ENCODE data around the gene KRT8.
"Not testable (repeated sequence)": the region's sequence is repeated elsewhere in the genome, so short reads cannot be mapped to it uniquely, and the experiment has no call there.

Gene KRT8

DNA sequence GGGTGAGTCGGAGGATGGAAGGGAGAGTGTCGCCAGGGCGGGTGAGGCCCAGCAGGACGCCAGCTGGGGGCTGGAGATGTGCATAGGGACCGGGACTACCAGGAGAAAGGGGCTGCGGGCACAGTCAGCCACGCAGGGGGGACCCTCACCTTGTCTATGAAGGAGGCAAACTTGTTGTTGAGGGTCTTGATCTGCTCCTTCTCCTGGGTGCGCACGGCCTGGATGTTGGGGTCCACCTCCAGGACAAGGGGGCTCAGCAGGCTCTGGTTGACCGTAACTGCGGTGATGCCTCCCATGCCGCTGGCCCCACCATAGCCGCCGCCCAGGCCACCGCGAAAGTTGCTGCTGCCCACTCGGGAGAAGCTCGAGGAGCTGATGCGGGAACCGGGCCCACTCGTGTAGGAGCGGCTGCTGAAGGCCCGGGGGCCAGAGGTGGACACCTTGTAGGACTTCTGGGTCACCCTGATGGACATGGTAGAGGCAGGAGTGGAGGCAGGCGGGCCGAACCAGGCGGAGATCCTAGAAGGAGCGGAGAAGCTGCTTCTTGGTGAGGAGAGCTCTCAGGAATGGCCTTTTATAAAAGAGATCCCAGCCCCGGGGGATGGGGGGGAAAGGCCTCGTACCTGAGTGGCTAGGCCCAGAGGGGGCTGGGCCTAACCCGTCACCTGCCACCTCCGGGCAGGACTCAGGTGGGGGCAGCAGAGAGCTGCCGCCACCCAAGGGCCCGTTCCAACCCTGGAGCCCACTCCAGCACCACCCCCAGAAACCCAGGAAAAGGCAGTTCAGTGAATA lies at the start of gene KRT8:
KRT8 (minus strand) TSS at position 568 of the 792 bp plus-strand sequence; CDS start at position 473, 95 bp downstream.
- not testable (repeated sequence) for DNase-seq

DNA sequence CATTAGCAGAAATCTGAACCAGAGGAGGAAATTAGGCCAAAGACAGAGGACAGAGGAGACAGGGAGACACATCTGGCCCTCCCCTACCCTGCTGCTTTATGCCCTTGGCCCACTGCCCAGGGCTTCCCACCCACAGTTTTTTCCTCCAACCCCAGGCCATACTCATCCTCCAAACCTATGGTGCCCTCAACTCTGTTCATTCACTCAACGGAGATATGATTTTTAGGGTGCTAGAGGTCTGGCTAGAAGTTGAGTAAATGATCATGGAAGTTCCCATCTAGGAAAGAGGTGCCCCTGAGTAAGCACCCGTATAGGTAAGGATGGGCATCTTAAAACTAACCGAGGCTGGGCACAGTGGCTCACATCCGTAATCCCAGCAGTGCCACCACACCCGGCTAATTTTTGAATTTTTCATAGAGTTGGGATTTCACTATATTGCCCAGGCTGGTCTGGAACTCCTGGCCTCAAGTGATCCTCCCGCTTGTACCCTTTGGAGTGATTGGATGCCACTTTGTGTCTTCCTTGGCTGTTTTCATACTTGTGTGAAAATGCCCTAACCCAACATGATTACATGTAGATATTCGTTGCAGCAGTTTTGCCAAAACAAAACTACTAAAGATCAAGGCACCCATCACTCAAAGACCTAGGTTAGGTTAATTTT lies 48.4 kb upstream of the KRT8 start:
- DNase-seq, result no peak

DNA sequence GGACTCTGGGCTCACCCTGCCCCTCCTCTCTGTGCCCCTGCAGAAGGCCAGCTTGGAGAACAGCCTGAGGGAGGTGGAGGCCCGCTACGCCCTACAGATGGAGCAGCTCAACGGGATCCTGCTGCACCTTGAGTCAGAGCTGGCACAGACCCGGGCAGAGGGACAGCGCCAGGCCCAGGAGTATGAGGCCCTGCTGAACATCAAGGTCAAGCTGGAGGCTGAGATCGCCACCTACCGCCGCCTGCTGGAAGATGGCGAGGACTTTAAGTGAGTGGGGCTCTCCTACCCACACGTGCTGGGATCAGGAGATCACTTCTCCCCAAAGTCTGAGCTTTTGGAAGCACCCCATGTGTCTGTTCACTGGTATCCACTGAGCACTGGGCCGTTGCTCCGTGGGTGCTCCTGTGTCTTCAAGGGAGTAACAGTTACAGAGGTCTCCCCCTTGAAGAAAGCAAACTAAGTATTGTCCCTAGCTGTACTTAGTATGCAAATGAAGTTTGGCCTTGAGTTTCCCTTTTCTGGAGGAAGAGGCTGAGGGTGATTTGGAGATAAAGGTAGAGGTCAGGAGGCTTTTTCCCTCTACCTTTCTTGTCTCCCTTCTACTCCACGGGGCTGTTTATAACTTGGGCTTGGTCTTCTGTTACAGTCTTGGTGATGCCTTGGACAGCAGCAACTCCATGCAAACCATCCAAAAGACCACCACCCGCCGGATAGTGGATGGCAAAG lies 47.4 kb upstream of the KRT8 start:
- DNase-seq, result no peak

DNA sequence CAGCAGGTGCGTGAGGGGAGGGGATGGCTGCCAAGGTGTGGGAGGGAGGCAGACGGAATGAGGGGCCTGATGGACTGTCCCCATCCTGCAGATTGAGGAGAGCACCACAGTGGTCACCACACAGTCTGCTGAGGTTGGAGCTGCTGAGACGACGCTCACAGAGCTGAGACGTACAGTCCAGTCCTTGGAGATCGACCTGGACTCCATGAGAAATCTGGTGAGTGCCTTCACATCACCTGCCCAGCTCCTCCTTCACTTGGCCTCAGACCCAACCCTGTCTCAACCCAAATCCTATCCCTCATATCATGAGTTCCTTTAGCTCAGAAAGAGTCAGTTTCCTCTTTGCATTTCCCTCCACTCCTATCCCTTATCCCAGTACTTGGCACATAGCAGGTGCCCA lies 46.8 kb upstream of the KRT8 start:
- DNase-seq, result no peak

DNA sequence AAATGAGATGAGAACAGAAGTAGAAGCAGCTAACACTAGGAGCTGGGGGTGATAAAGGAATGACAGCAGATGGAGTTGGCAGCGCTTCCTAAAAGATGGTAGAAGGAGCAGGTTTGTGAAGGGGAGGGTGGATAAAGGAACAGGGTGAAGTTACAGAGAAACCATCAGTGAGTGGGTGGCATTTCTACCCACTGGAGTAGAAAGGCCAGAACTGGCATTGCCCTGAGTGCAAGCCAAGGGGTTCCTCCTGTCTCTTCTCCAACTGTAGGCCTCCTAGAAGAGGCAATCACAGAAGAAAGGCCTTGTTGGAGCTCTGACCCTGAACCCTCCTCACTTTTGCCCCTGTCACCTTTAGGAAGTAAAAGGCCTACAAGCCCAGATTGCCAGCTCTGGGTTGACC lies 46.2 kb upstream of the KRT8 start:
- DNase-seq, result no peak

DNA sequence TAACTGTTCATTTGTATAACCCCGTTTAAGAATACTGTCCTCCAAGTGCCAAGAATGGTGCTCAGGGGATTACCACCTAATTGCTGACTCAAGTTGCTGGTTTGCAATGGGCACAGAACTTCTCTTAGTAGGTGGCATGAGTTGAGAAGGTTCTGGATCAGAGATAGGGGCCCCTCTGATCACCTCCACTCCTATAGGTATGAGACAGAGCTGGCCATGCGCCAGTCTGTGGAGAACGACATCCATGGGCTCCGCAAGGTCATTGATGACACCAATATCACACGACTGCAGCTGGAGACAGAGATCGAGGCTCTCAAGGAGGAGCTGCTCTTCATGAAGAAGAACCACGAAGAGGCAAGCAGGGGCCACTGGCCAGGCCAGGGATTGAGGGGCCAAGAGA lies 45.7 kb upstream of the KRT8 start:
- no peak for DNase-seq

DNA sequence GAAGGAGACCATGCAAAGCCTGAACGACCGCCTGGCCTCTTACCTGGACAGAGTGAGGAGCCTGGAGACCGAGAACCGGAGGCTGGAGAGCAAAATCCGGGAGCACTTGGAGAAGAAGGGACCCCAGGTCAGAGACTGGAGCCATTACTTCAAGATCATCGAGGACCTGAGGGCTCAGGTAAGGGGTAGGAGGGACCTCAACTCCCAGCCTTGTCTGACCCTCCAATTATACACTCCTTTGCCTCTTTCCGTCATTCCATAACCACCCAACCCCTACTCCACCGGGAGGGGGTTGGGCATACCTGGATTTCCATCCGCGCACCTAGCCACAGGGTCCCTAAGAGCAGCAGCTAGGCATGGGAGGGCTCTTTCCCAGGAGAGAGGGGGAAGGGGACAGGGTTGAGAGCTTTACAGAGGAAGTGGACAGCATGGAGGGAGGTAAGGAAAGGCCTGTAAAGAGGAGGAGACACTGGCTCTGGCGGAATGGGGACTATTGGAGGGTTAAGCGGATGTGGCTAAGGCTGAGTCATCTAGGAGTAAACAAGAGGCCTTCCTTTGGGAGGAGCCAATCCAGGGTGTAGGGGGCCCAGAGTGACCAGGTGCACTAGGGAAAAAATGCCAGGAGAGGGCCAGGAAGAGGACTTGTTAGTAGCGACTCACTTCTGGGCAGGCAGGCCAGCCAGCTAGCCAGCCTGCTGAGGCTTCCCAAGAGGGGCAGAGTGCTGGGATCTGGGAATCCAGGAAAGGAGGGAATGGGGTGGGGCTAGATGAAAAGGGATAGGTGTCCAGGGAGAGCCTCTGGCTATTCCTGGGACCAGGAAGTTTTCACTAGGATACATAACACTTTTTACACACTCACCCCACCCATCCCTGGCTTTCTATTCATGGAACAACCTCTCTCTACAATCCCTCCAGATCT lies 44.8 kb upstream of the KRT8 start:
- no peak for DNase-seq

DNA sequence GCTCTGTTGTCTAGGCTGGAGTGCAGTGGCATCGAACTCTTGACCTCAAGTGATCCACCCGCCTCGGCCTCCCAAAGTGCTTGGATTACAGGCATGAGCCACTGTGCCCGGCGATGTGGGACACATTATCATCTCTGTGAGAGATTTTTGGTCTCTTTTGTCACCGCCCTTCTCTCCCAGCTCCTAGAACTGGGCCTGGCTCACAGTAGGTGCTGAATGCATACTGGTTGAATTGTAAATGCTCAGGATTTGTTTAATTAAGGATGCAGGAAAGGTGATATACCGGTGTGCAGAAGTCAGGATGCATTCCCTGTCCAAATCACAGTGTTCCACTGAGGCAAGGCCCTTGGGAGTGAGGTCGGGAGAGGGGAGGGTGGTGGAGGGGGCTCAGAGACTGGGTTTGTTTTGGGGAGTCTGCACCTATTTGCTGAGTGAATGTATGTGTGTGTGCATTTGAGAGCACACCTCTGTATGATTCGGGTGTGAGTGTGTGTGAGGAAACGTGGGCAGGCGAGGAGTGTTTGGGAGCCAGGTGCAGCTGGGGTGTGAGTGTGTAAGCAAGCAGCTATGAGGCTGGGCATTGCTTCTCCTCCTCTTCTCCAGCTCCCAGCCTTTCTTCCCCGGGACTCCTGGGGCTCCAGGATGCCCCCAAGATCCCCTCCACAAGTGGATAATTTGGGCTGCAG lies 43.0 kb upstream of the KRT8 start:
- no peak for DNase-seq

DNA sequence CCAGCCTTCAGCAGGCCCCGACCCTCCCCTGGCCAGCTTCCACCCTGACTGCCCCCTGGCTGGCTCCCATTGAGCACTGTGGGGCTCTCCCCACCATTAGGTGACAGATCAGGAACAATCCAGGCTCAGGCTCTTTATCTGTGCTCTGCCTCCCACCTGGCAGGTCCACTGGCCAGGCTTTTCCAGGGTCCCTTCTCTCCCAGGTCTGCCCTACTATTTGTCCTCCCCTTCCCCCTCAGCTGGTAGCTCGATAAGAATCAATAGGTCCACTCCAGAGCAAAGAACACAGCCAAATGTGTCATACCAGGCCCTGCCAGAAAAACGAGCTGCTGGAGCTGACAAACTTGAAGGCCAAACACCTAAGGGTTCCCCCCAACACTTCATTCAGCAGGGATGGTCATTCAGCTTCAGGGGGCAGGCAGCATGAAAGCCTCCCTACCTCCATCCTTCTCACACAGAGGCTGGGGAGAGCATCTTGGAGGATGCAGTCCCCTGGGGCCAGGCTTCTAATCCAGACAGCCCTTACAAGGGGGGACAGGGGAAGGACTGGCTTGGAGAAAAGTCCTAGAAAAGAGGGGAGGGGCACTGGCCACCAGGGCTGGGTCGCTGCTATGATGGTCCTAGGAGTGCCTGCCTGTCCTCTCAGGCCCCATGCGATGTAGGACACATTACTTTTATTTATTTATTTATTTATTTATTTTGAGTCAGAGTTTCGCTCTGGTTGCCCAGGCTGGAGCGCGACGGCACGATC lies 42.1 kb upstream of the KRT8 start:
- no peak for DNase-seq

DNA sequence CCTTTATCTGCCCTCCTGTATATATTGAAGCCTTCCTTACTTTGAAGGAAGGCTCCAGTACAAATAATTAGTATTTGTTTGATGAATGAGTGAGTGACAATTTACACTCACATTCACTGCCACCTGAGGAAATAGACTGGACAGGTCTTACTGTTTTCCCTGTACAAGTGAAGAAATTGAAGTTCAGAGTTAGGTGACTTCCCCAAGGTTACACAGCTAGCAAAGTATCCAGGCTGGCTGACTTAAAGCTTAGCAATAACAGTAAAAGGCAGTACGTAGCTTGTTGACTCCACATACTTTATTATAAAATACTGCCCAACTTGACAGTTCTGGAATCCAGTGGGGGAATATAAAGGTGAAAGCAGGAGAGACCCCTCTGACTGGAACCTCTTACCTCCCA lies 41.5 kb upstream of the KRT8 start:
- DNase-seq, result no peak

DNA sequence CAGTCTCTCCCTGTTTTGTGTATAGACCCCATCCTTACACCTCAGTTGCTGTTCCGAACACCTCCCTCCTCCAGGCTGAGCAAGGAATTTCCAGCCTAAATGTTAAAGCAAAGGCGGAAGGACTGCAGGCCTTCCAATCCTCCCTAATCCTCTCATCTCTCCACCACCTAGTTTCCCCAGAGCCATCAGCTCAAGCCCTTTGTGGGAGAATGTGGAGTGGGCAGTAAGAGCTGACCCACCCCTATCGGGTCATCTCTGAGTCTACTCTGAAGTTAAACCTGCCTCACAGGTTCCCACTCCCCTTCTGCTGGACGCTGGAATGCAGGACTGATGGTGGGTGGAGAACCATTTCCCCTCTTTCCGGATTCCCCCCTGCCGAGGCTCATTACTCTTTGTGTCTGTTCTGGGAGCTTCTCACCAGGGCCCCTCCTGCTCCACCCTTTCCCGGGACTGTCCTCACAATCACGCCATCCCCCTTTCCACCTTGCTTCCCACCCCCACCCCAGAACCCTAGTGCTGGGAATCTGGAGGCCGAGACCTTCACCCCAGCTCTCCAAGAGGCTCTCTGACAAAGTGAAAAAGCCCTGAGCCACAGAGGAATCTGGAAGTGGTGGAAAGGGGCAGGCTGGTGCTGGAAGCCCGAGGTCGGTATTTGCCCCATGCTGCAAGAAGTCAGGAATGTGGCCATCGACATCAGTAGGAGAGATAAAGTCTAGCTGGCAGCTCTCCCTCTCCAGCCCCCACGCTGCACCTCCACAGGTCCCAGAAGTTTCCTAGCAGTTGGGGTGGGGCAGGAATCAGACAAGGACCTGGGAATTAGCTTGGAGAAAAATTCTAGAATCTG lies 40.7 kb upstream of the KRT8 start:
- no peak for DNase-seq

DNA sequence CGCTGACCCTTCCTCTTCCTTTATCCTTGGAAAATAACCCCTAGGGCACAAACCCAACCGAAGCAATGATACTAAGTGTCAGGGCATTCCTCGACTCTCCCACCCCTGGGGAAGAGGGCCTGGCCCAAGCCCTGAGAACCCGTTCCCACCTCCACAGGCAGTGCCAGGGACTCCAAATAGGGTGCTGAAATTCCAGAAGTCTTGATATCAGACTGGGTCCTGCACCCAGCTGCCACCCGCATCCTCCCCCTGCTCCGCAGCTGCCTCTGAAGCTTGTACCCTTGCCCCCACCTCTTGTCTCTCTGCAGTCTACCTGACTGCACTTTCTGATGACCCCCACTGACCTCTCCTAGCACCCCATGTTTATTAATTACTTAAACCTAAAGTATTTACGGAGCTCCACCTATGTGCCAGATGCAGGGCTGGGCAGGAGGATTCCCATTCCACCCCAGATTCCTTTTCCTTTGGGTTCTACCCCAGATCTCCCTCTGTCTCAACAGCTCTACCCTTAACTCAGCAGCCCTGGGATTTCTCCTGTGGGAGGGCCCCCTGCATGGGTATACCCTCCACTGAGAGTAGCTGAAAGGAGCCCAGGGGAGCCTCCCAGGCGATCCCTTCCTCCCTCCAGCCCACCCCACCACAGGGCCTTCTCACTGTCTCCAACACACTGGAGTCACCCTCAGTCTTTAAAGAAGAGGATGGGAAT lies 40.0 kb upstream of the KRT8 start:
- DNase-seq, result no peak

DNA sequence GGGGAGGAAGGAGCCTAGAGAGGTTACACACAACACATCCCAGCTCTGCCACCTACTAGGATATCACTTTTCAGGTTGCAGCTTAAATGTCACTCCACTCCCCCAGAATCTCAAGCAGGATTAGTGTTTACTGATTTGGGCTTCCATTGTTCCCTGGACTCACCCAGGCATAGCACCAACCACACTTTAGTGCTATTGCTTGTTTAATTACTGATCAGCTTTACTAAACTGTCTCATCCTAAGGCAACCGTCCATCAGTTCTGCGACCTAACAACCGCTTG lies 38.0 kb upstream of the KRT8 start:
- DNase-seq, result no peak

DNA sequence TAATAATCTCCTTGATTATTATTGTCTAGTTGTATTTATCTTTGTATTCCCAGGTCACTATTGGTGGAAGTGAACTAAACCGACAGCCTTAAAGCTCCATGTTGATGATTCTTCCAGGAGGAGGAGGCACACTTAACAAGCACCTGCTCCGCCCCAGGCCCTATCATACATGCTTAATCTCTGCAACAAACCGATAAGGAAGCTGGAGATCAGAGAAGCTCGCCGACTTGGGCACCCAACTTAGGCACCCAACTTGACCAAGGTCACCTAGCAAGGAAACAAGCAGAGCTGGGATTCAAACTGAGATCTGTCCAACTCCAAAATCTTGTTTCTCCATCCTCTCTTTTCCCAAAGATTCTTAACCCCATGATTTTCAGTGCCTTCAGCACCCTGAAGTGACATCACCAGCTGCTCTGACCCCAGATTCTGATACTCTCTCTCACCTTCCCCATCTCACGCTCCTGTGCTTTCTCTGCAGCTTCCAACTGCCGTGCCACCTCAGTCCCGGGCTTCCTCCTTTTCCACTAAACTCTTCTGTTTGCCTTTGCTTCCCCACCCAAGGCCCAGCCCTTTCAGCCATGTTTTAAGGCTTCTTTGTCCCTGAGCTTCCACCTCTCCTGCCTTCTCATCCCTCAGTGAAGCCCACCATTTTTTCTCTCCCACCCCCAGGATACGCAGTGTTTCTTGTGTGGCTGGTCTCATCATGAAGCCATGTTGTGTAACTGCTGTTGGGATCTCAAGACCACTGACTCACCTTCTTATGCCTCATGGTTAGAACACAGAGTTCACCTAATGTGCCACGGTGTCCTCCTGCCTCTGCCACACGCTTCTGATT lies 37.4 kb upstream of the KRT8 start:
- no peak for DNase-seq

DNA sequence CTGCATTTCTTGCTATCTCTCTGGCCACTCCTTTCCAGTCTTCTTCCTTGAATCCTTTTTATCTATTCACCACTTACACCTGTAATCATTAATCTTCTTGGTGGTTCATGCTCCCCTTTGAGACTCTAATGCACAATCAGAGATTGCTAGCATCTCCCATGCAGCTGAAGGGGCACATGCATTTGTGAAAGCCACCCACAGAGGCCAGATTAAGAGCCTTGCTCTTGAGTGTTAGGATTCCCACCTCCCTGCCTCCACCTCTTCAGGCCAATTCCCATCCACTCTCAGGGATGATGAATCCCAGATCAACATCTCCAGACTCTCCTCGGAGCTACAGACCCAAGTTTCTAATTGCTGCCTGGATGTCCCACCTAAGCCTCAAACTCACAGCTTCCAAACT lies 24.7 kb upstream of the KRT8 start:
- no peak for DNase-seq

DNA sequence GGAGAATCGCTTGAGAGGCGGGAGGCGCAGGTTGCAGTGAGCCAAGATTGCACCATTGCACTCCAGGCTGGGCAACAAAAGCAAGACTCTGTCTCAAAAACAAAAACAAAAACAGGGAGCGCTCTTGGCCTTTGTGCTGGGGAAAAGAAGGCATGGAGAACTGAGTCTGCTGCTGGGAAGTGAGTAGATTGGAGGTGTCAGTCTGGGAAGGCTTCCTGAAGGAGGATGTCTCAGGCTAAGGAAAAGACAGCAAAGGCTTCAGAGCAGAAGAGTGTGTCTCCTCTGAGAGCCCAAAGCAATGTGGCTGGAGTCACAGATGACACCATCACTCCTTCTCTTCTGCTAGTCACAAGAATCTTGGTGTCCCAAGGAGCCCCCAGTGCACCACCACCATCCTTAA lies 23.1 kb upstream of the KRT8 start:
- DNase-seq, result no peak

DNA sequence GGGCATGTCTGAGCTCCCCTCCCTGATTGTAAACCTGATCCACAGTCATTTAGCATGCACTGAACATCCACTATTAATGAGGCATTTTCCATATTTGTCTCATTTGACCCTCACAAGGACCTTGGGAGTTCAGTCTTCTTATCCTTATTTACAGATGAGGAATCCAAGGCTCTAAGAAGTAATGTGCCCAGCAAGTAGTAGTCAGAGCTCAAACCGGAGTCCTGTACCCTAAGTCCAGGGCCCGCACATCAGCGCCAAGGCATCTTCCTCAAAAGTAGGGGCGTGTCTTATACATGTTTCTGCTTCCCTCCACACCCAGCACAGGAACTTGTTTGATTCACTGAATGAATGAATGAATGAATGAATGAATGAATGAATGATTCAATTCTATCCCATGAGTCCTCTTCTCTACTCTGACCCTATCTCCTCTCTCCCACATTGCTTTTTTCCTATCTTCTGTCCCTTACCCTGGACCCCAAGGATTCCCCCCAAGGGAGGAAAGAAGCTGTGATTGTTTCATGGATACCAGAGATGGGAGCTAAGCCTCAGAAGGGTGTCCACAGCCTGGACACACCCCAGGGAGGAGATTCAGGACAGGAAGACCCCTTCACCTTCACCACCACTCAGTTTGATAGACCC lies 21.8 kb upstream of the KRT8 start:
- no peak for DNase-seq

DNA sequence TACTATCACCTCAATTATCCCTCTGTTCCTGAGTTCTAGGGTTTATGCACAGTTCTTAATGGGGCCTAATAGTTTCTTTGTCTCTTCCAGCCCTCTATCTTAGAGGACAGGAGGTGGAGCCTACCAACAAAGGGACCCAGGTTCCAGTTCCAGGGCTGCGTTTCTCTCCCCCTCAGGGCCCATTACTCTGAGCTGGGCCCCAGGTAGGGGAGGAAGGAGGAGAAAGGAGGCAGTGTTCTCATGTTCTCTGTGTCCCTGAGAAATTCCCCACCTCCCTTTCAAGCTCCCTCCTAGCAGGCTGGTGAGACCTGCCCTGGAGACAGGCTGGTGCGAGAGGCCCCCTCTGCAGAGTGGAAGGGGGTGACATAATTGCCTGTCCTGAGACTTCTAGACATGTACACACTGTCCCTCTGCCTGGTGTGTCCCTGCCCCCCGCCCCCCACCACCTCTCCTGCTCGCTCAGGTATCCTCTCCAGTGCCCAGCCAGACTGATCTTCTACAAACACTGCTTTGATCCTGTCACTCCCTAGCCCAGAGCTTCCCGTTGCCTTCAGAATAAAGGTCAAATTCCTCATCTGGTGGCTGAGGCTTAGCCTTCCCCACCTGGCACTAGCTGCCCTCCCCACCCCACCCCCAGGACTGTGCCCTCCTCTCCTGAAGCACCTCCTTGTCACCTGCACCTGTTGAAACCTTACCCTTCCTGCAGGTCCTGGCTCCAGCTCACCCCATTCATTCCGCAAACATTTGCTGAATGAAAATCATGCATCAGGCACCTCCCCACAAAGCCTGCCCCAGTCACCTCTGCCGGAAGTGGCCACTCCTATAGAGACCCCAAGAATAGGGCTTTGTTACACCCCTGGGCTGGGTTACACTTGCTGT lies 21.1 kb upstream of the KRT8 start:
- DNase-seq, result no peak
